ENCODE results near the gene GARIN5A.

GARIN5A gene

GRCh38 chr19:50512112-50512998 lies 35.7 kb upstream of the GARIN5A start:
- TF ChIP-seq CTCF (conservative IDR thresholded peaks at IDR 0.05; ENCODE audit: low read length) = no peak
- peak overlapping the region; percentile 95; the same call in 1 of the 2 replicates for H3K4me3 ChIP-seq (ENCODE audit: low read length)
- no peak for DNase-seq (ENCODE audit: low read depth)

- peak within 1 kb of the TSS; percentile 95 for H3K4me3 ChIP-seq (ENCODE audit: low read length)
- no peak for TF ChIP-seq CTCF (conservative IDR thresholded peaks at IDR 0.05; ENCODE audit: low read length)
- peak; percentile 99 for DNase-seq (ENCODE audit: low read depth)
These were observed 34.6 kb upstream of the GARIN5A start, which contains the start of gene JOSD2 for GRCh38 chr19:50511069-50511822. JOSD2 (minus strand) TSS chr19:50511191; CDS start chr19:50510431, 760 bp downstream.

GRCh38 chr19:50510700-50511068 lies 34.0 kb upstream of the GARIN5A start:
- peak overlapping the region; percentile 95 for H3K4me3 ChIP-seq (ENCODE audit: low read length)
- TF ChIP-seq CTCF (conservative IDR thresholded peaks at IDR 0.05; ENCODE audit: low read length) = no peak
- DNase-seq (ENCODE audit: low read depth) = no peak

- no peak for DNase-seq (ENCODE audit: low read depth)
- no peak for TF ChIP-seq CTCF (conservative IDR thresholded peaks at IDR 0.05; ENCODE audit: low read length)
- H3K4me3 ChIP-seq (ENCODE audit: low read length) = peak overlapping the region; percentile 95
These were observed 33.5 kb upstream of the GARIN5A start for GRCh38 chr19:50510121-50510670.

- no peak for DNase-seq (ENCODE audit: low read depth)
- H3K4me3 ChIP-seq (ENCODE audit: low read length) = no peak overlapping the region
- no peak for TF ChIP-seq CTCF (conservative IDR thresholded peaks at IDR 0.05; ENCODE audit: low read length)
These were observed 32.7 kb upstream of the GARIN5A start for GRCh38 chr19:50509366-50509765.

- DNase-seq (ENCODE audit: low read depth) = no peak
These were observed 32.2 kb upstream of the GARIN5A start for GRCh38 chr19:50508843-50509190.

More at GRCh38 chr19:50508843-50509190, 32.2 kb upstream of the GARIN5A start:
- no peak for TF ChIP-seq CTCF (conservative IDR thresholded peaks at IDR 0.05; ENCODE audit: low read length)
- no peak overlapping the region for H3K4me3 ChIP-seq (ENCODE audit: low read length)
